MG63 (cell line): ENCODE data around the gene JAZF1. TPM values are rescaled to one million over a fixed set of nuclear protein-coding genes. Genes with fewer than 3 reads are reported as not detected.

Source experiments
- DNase-seq: peaks from one replicate; pipeline ENCODE4 v3.0.0-alpha.2; 2020
- H3K27me3 ChIP-seq: fragments of 250-450 bp; sonication (Bioruptor Pico); 2 replicates; pipeline ENCODE4 v1.5.1; 2020; ENCODE audit warnings: mild to moderate bottlenecking, moderate library complexity
- H3K36me3 ChIP-seq: fragments of 250-450 bp; sonication (Bioruptor Pico); 2 replicates; pipeline ENCODE4 v1.5.1; 2020; ENCODE audit warnings: mild to moderate bottlenecking, moderate library complexity
- H3K4me3 ChIP-seq: fragments of 250-450 bp; sonication (Bioruptor Pico); 2 replicates; pipeline ENCODE4 v1.5.1; 2020; ENCODE audit warnings: mild to moderate bottlenecking, moderate library complexity
- H3K9me3 ChIP-seq: fragments of 250-450 bp; sonication (Bioruptor Pico); 2 replicates; pipeline ENCODE4 v1.5.1; 2020; ENCODE audit warnings: mild to moderate bottlenecking, moderate library complexity
- total RNA-seq: library from RNA; depleted of rRNA; stranded (reverse); fragments of >200 nt; shearing (Covaris generic); gene quantifications from 2 replicates; pipeline ENCODE4 v1.2.3, GENCODE V29; 2014; ENCODE audit warnings: low replicate concordance

JAZF1 gene
- total RNA-seq, 1 experiment from 2014 or later, result 7.6 TPM

GRCh38 chr7:27955011-27955410, 225.6 kb downstream of the JAZF1 start:
- Histone ChIP-seq H3K4me3 (no peak overlapping the region), H3K27me3 (no peaks in the 10 kb centered on the region), H3K9me3 (no peaks in the 10 kb centered on the region), H3K36me3 (peaks cover 2% of the 10 kb centered on the region; the same call in 1 of the 2 replicates)
- DNase-seq, result no peak

GRCh38 chr7:27953777-27954176, 226.8 kb downstream of the JAZF1 start:
- peaks cover 2% of the 10 kb centered on the region; the same call in 1 of the 2 replicates for H3K36me3 ChIP-seq
- DNase-seq, result peak; percentile 30
- no peaks in the 10 kb centered on the region for H3K9me3 ChIP-seq
- H3K27me3 ChIP-seq, result no peaks in the 10 kb centered on the region
- H3K4me3 ChIP-seq, result no peak overlapping the region

GRCh38 chr7:27953361-27953760, 227.2 kb downstream of the JAZF1 start:
- no peaks in the 10 kb centered on the region for H3K9me3 ChIP-seq
- no peaks in the 10 kb centered on the region for H3K27me3 ChIP-seq
- no peak for DNase-seq
- peaks cover 2% of the 10 kb centered on the region; the same call in 1 of the 2 replicates for H3K36me3 ChIP-seq
- no peak overlapping the region for H3K4me3 ChIP-seq

GRCh38 chr7:27952456-27953285, 227.9 kb downstream of the JAZF1 start:
- no peak overlapping the region for H3K4me3 ChIP-seq
- no peaks in the 10 kb centered on the region for H3K27me3 ChIP-seq
- H3K36me3 ChIP-seq, result peaks cover 2% of the 10 kb centered on the region; the same call in 1 of the 2 replicates
- DNase-seq, result peak; percentile 56
- no peaks in the 10 kb centered on the region for H3K9me3 ChIP-seq

GRCh38 chr7:27950123-27950522, 230.5 kb downstream of the JAZF1 start:
- no peak overlapping the region for H3K4me3 ChIP-seq
- H3K9me3 ChIP-seq, result no peaks in the 10 kb centered on the region
- H3K27me3 ChIP-seq, result no peaks in the 10 kb centered on the region
- DNase-seq, result no peak
- H3K36me3 ChIP-seq, result peaks cover 2% of the 10 kb centered on the region; the same call in 1 of the 2 replicates

- H3K36me3 ChIP-seq, result peaks cover 2% of the 10 kb centered on the region; the same call in 1 of the 2 replicates
- H3K9me3 ChIP-seq, result no peaks in the 10 kb centered on the region
- no peak overlapping the region for H3K4me3 ChIP-seq
Observed at GRCh38 chr7:27948861-27949260, 231.7 kb downstream of the JAZF1 start.

GRCh38 chr7:27947586-27948278, 232.9 kb downstream of the JAZF1 start:
- DNase-seq, result peak; percentile 22
- Histone ChIP-seq H3K27me3 (no peaks in the 10 kb centered on the region), H3K36me3 (peaks cover 2% of the 10 kb centered on the region; the same call in 1 of the 2 replicates), H3K4me3 (no peak overlapping the region), H3K9me3 (no peaks in the 10 kb centered on the region)

More at GRCh38 chr7:27948861-27949260, 231.7 kb downstream of the JAZF1 start:
- no peak for DNase-seq
- H3K27me3 ChIP-seq, result no peaks in the 10 kb centered on the region

GRCh38 chr7:27946351-27946750, 234.2 kb downstream of the JAZF1 start:
- no peaks in the 10 kb centered on the region for H3K9me3 ChIP-seq
- no peak overlapping the region for H3K4me3 ChIP-seq
- H3K27me3 ChIP-seq, result no peaks in the 10 kb centered on the region
- no peaks in the 10 kb centered on the region for H3K36me3 ChIP-seq
- no peak for DNase-seq

GRCh38 chr7:27945058-27945795, 235.4 kb downstream of the JAZF1 start:
- no peak overlapping the region for H3K4me3 ChIP-seq
- no peak for DNase-seq
- H3K36me3 ChIP-seq, result no peaks in the 10 kb centered on the region
- no peaks in the 10 kb centered on the region for H3K27me3 ChIP-seq
- H3K9me3 ChIP-seq, result no peaks in the 10 kb centered on the region

GRCh38 chr7:27944643-27945042, 236.0 kb downstream of the JAZF1 start:
- H3K27me3 ChIP-seq, result no peaks in the 10 kb centered on the region
- no peak for DNase-seq
- H3K36me3 ChIP-seq, result no peaks in the 10 kb centered on the region
- H3K4me3 ChIP-seq, result no peak overlapping the region
- no peaks in the 10 kb centered on the region for H3K9me3 ChIP-seq

GRCh38 chr7:27943241-27943640, 237.4 kb downstream of the JAZF1 start:
- Histone ChIP-seq H3K36me3 (no peaks in the 10 kb centered on the region), H3K9me3 (no peaks in the 10 kb centered on the region), H3K4me3 (no peak overlapping the region), H3K27me3 (no peaks in the 10 kb centered on the region)
- DNase-seq, result no peak

GRCh38 chr7:27942711-27943110, 237.9 kb downstream of the JAZF1 start:
- Histone ChIP-seq H3K27me3 (no peaks in the 10 kb centered on the region), H3K9me3 (no peaks in the 10 kb centered on the region), H3K4me3 (no peak overlapping the region), H3K36me3 (no peaks in the 10 kb centered on the region)
- no peak for DNase-seq

GRCh38 chr7:27941522-27941921, 239.1 kb downstream of the JAZF1 start:
- Histone ChIP-seq H3K36me3 (no peaks in the 10 kb centered on the region), H3K27me3 (no peaks in the 10 kb centered on the region), H3K4me3 (no peak overlapping the region), H3K9me3 (no peaks in the 10 kb centered on the region)
- DNase-seq, result no peak

GRCh38 chr7:27940341-27940740, 240.3 kb downstream of the JAZF1 start:
- no peaks in the 10 kb centered on the region for H3K27me3 ChIP-seq
- H3K4me3 ChIP-seq, result no peak overlapping the region
- no peaks in the 10 kb centered on the region for H3K36me3 ChIP-seq
- no peaks in the 10 kb centered on the region for H3K9me3 ChIP-seq
- DNase-seq, result no peak

- Histone ChIP-seq H3K4me3 (no peak overlapping the region), H3K36me3 (no peaks in the 10 kb centered on the region), H3K27me3 (no peaks in the 10 kb centered on the region), H3K9me3 (no peaks in the 10 kb centered on the region)
- DNase-seq, result no peak
Observed at GRCh38 chr7:27939893-27940292, 240.7 kb downstream of the JAZF1 start.

- no peaks in the 10 kb centered on the region for H3K27me3 ChIP-seq
- H3K9me3 ChIP-seq, result no peaks in the 10 kb centered on the region
- no peak for DNase-seq
- H3K36me3 ChIP-seq, result no peaks in the 10 kb centered on the region
- H3K4me3 ChIP-seq, result no peak overlapping the region
Observed at GRCh38 chr7:27936768-27937102, 243.9 kb downstream of the JAZF1 start.
